Fibroblast of mammary gland (primary cell): ENCODE data around the gene DNAL1.

ENCODE experiments used
- DNase-seq: peaks from one replicate; pipeline ENCODE4 v3.0.0-alpha.2; 2010; ENCODE audit warnings: low read depth
- H3K4me3 ChIP-seq: 2 replicates; pipeline ENCODE4 v1.5.1; 2011; ENCODE audit warnings: low read depth, mild to moderate bottlenecking, low read length, moderate library complexity; ENCODE audit not compliant: control insufficient read depth
- TF ChIP-seq, protein P1 (sequence below): conservative IDR thresholded peaks from 2 replicates; pipeline ENCODE4 v1.5.1; 2011; ENCODE audit warnings: low read depth, low read length, inconsistent platforms; ENCODE audit not compliant: control insufficient read depth, insufficient read depth

DNAL1 gene

DNA sequence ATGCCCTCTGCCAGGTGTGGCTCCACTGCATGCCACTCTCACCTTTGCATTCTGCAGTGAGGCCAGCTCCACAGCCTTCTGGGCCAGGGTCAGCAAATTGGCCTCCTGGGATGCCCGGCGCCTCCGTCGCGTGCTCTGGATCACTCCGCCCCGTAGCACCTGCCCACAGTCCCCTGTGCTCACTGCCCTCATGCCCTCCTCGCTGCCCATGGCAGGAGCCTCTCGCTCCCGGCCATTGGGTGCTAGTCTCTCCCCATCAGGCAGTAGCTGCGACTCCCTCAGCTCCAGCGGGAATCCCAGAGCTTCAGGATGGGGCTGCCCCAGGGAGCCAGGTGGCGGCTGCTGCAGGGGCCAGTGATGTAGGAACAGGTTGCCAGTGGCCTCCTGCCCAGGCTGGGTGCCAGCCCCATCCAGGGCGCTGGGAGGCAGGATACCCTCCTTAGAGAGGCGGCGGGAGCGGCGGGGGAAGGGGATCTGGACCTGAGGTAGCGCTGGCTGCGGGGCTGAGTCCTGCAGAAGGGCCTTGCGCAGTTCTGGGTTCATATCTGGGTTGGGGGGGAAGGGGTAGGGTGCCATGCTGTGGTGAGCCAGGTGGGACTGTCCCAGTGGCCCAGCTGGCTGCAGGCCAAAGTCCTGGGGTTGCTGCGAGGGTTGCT, 93.9 kb downstream of the DNAL1 start:
- DNase-seq = no peak
- no peak overlapping the region for H3K4me3 ChIP-seq
- TF ChIP-seq, protein P1, sequence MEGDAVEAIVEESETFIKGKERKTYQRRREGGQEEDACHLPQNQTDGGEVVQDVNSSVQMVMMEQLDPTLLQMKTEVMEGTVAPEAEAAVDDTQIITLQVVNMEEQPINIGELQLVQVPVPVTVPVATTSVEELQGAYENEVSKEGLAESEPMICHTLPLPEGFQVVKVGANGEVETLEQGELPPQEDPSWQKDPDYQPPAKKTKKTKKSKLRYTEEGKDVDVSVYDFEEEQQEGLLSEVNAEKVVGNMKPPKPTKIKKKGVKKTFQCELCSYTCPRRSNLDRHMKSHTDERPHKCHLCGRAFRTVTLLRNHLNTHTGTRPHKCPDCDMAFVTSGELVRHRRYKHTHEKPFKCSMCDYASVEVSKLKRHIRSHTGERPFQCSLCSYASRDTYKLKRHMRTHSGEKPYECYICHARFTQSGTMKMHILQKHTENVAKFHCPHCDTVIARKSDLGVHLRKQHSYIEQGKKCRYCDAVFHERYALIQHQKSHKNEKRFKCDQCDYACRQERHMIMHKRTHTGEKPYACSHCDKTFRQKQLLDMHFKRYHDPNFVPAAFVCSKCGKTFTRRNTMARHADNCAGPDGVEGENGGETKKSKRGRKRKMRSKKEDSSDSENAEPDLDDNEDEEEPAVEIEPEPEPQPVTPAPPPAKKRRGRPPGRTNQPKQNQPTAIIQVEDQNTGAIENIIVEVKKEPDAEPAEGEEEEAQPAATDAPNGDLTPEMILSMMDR = no peak

DNA sequence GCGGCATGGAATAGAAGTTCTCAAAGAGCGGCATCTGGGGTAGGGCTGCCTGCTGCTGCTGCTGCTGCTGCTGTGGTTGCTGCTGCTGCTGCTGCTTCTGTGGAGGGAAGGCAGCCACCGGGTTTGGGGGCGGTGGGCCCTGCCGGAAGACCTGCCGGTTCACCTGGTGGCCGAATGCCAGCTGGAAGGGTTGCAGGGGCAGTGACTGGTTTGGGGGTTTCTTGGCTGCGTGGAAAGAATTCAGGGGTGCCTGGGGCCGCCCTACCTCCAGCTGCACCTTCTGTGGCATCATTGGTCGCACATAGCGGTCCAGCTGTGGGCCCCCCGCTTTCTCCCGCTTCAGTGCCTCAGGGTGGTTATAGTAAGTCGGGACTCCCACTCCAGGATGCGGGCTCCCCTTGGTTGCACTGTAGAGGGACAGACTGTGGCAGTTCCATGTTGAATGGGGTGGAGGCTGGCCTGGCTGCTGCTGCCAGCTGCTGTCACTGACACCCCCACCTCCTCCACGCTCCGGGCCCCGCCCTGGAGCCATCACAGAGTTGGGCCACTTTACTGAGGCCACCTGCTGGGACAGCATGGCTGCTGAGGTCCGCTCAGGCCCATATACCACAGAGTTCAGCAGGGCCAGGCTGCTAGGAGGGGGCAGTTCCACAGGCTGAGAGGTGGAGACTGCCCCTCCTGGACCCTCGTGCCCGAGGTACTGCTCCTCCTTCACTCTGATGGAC, 94.5 kb downstream of the DNAL1 start:
- TF ChIP-seq, protein P1 = no peak
- no peak for DNase-seq
- no peak overlapping the region for H3K4me3 ChIP-seq

DNA sequence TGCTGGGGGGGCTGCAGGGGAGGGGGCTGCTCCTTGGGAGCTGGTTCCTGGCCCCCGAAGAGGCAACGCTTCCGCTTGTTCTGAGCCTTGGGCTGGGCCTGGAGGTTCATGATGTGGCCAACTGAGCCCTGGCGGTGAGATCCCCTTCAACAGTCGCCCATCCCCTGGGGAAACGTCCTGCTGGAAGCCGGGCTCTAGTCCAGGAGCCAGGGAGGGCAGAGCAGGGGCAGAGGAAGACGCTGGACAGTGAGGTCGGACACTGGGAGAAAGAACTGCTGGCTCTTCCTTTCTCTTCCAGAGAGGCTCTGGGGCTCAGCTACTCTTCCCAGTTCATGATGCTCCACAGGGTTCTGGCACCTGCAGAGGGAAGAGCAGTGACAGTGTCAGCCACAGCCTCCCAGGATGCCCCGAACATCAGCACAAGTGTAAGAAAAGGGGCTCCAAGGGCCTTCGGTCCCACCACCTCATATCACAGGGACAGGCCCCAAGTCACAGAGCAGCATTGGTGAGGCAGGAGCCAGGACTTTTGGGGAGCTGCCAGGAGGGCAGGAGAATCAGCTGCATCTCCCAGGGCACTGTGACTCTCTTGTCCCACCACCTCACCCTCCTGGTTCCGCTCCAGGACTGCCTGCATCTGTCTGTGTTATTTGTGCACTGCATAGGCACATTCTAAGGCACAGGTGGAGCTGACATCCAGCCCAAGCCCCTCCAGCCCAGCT, 95.3 kb downstream of the DNAL1 start:
- no peak overlapping the region for H3K4me3 ChIP-seq
- no peak for DNase-seq
- TF ChIP-seq, protein P1 = no peak

DNA sequence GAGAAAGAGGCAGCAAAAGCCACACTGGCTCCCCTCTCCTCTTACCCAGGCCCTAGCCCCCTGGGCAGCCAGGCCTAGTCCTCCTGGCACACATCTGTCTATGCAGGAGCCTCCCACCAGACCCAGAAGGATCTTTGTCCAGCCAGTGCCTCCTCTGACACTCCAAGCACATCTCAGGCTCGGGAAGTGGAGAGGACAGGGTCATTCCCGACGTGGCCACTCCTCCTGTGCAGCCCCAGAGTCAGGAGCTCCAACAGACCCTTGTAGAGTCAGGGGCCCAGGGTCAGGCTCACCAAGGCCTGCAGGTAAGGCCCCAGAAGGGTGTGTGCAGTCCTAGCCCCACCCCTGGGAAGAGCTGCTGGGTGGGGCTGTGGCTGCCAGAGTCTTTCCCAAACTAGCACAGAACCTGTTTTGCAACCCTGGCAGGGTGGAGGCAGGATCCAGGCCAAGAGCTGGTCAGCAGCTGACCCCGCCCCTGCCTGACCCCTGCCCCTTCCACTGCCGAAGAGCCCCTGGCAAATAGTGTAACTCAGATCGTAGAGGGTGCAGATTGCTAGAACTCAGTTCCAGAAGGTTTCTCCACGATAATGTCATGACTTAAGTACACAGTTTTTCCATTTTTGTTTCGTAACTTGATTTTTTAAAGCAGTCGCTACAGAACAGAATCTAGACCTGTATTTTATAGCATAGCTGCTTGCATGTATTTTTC, 96.0 kb downstream of the DNAL1 start:
- H3K4me3 ChIP-seq = no peak overlapping the region
- peak; percentile 70 for DNase-seq
- TF ChIP-seq, protein P1 = no peak

DNA sequence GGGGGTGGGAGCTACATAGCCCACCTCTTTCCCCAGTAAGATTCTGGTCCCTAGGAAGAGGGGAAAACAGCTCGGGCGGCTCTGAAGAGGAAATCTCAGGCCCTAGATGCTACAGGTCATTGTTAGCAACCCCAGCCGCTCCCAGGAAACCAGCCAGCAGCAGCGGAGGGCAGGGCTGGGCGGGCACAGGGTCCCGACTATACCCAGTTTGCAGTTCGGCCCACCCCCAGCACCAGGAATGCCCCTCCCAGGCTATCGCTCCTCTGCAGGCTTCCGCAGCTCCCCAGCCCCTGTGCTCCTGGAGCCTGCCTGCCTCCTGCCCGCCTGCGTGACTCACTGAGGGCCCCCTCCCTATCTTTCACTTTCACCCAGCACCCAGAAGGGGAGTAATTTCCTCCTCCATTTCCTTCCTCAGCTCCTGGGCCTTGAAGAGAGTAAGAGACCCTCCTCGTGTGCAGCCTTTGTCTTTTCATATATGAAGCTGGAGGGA, 96.6 kb downstream of the DNAL1 start:
- H3K4me3 ChIP-seq = no peak overlapping the region
- TF ChIP-seq, protein P1 = no peak
- peak; percentile 70 for DNase-seq

DNA sequence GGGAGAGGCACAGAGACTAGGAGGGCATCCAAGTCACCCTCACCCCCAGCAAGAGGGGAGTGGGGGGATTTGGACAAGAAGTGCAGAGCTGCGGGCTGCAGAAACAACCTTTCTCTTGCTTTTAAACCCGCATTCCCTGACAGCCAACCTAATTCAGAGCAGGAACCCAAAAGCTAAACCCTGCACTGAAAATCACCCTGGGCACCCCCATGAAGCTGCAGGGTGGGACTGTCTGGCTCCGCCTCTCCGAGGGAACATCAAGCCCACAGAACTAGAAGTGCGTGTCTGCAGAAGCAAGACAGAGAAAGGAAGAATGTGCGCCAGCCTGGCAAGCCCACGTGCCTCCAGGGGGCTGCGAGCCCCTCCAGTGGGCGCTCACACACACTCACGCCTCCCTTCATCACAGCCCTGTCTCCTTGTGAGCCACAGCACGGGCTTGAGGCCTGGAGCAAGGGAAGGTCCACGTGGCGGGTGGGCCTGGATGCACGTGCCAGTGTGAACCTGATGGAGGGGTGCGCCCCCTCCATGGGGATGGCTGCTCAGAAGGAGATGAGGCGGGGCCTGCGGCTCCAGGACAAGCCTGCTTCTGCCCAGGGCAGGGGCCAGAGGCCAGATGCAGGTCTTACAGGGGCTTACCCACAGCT, 97.2 kb downstream of the DNAL1 start:
- no peak for DNase-seq
- TF ChIP-seq, protein P1 = no peak
- no peak overlapping the region for H3K4me3 ChIP-seq
